Measurements from ENCODE around the gene HCN4. TPM values are rescaled to one million over a fixed set of nuclear protein-coding genes. Genes with fewer than 3 reads are reported as not detected.

The HCN4 gene
- total RNA-seq, 1 donor = not detected

DNA sequence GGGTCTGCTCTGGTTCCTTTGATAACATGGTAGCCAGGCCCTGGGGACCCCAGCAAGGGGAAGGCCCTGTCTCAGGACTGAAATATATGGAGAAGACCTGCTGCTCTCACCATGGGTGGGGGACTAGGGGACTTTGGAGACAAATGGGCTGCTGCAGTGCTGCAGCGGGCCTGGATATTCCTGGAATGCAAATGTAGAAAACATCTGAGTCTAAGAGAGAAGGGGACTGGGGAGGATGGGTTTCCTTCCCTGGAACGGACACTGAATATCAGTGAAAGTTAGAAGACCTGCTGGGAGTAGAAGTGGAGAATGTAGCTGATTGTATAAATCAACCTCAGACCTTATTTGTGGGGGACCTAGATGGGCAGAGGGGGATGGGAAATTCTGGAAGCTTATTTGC is 3.1 kb upstream of the HCN4 start:
- no peak overlapping the region for H3K4me3 ChIP-seq (ENCODE audit: low read depth, low read length)
- no peak for DNase-seq (ENCODE audit: low read depth)
- TF ChIP-seq CTCF (IDR thresholded peaks at IDR 0.05; ENCODE audit: insufficient read depth, low read length) = no peak

- no peak for DNase-seq (ENCODE audit: low read depth)
- no peak for TF ChIP-seq CTCF (IDR thresholded peaks at IDR 0.05; ENCODE audit: insufficient read depth, low read length)
Measured at GRCh38 chr15:73370151-73370550, 1.4 kb upstream of the HCN4 start.

DNA sequence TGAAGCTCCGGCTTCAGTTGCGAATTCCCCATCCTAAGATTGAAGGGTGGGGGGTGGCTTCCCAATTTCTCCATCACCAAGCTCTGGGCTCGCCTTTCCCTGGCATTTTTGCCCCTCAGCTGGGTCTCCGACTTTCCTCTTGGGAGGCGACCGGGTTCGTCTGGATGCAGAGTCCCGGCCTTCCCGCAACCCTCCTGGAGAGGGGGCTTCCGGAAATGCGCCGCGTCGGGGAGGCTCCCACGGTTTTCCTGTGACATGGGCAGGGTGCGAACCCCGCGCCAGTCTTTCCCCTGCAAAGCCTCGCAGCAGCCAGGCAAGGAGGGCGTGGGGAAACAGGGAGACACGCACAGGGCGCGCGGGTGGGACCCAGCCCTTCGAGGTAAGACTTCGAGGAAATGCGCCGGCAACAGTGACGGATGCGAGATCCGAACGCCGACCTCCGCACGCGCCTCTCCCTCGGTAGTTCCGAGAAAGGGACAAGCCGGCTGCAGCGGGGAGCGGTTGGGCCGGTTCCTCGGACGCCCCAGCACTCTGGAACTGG is 466 bp upstream of the HCN4 start:
- DNase-seq (ENCODE audit: low read depth) = no peak
- no peak overlapping the region for H3K4me3 ChIP-seq (ENCODE audit: low read depth, low read length)
- TF ChIP-seq CTCF (IDR thresholded peaks at IDR 0.05; ENCODE audit: insufficient read depth, low read length) = no peak

More at GRCh38 chr15:73370151-73370550, 1.4 kb upstream of the HCN4 start:
- H3K4me3 ChIP-seq (ENCODE audit: low read depth, low read length) = no peak overlapping the region

DNA sequence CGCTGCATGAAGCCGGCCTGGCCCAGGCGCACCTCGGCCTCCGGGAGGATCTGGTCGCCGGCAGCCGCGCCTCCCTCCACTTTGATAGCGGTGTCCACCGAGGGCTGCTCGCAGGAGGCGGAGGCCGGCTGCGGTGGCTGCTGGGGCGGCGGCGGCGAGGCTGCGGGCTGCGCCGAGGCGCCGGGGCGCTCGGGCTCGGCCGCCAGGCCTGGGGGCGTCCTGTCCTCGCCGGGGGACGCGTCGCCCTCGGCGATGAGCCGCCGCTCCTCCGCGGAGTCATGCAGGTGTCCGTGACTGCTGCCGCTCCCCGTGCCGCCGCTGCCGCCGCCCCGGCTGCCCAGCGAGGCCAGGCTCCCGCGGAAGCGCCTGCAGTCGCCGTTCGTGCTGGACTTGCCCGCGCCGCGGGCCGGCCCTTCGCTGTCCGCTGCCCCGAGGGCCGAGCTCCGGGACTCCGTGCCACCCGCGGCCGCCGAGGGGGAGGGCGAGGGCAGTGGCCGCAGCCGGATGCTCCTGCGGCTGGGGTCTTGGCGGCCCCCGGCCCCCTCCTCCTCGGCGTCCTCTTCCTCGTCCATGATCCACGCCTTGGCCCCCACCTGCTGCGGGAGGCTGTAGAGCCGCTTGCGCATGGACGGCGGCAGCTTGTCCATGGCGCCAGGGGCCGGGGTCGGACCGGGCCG is 996 bp downstream of the HCN4 start:
- TF ChIP-seq CTCF (IDR thresholded peaks at IDR 0.05; ENCODE audit: insufficient read depth, low read length) = no peak
- no peak overlapping the region for H3K4me3 ChIP-seq (ENCODE audit: low read depth, low read length)
- DNase-seq (ENCODE audit: low read depth) = no peak

- DNase-seq (ENCODE audit: low read depth) = no peak
- no peak overlapping the region for H3K4me3 ChIP-seq (ENCODE audit: low read depth, low read length)
- TF ChIP-seq CTCF (IDR thresholded peaks at IDR 0.05; ENCODE audit: insufficient read depth, low read length) = no peak
Measured at GRCh38 chr15:73366766-73367623, 1.8 kb downstream of the HCN4 start.

DNA sequence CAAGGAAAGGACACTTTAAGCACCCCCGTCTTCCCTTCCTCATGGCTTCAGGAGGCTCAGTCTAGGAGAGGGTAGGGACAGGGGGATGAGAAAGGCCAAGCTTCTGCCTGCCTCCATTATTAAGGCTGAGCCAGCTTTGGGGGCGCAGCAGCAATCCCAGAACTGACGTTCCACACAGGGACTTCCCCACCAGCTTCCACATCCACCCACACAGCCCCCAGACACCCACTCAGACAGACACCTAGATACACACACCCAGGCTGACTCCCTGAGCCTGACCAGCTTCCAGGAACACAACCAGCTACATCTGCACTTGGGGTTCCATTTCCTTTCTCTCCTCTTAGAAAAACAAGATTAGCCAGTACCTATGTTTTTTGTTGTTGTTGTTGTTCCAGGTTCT is 4.7 kb downstream of the HCN4 start:
- no peak overlapping the region for H3K4me3 ChIP-seq (ENCODE audit: low read depth, low read length)
- no peak for DNase-seq (ENCODE audit: low read depth)
- no peak for TF ChIP-seq CTCF (IDR thresholded peaks at IDR 0.05; ENCODE audit: insufficient read depth, low read length)
